H9 (cell line): ENCODE results near the gene NCBP3. TPM values are rescaled to one million over a fixed set of nuclear protein-coding genes. Genes with fewer than 3 reads are reported as not detected.
A peak's percentile ranks its signal among the peaks of the same experiment; 100 is the strongest.

Experiments
- DNase-seq: peaks from one replicate; pipeline ENCODE4 v3.0.0-alpha.2; 2017
- H2AFZ ChIP-seq: one replicate; pipeline ENCODE4 v1.6.1; 2013; ENCODE audit warnings: mild to moderate bottlenecking, low read length, control low read depth, moderate library complexity
- H2AK5ac ChIP-seq: 2 replicates; pipeline ENCODE4 v1.6.1; 2013; ENCODE audit warnings: low read length, control low read depth, mixed read lengths; ENCODE audit not compliant: insufficient read length
- H2BK120ac ChIP-seq: one replicate; pipeline ENCODE4 v1.6.1; 2013; ENCODE audit warnings: low read depth, mild to moderate bottlenecking, low read length, control low read depth, inconsistent platforms; ENCODE audit not compliant: poor library complexity, severe bottlenecking
- H2BK12ac ChIP-seq: 2 replicates; pipeline ENCODE4 v1.6.1; 2013; ENCODE audit warnings: low read length, control low read depth, mixed read lengths, low read depth; ENCODE audit not compliant: insufficient read length
- H2BK15ac ChIP-seq: 2 replicates; pipeline ENCODE4 v1.6.1; 2013; ENCODE audit warnings: low read depth, low read length, control low read depth
- H2BK20ac ChIP-seq: one replicate; pipeline ENCODE4 v1.6.1; 2013; ENCODE audit warnings: low read depth, mild to moderate bottlenecking, low read length, control low read depth, inconsistent platforms; ENCODE audit not compliant: poor library complexity, severe bottlenecking
- H2BK5ac ChIP-seq: 2 replicates; pipeline ENCODE4 v1.6.1; 2013; ENCODE audit warnings: low read length, control low read depth, mixed read lengths; ENCODE audit not compliant: insufficient read length
- H3K14ac ChIP-seq: 2 replicates; pipeline ENCODE4 v1.6.1; 2013; ENCODE audit warnings: low read length, control low read depth; ENCODE audit not compliant: insufficient read depth
- H3K18ac ChIP-seq: 2 replicates; pipeline ENCODE4 v1.6.1; 2013; ENCODE audit warnings: low read depth, mild to moderate bottlenecking, mixed read lengths, low read length, control low read depth; ENCODE audit not compliant: insufficient read length
- H3K23ac ChIP-seq: 2 replicates; pipeline ENCODE4 v1.6.1; 2013; ENCODE audit warnings: low read length, control low read depth, mixed read lengths, low read depth; ENCODE audit not compliant: insufficient read length
- H3K23me2 ChIP-seq: 2 replicates; pipeline ENCODE4 v1.6.1; 2013; ENCODE audit warnings: low read depth, mild to moderate bottlenecking, mixed read lengths, low read length, control low read depth; ENCODE audit not compliant: insufficient read length, poor library complexity, severe bottlenecking
- H3K27ac ChIP-seq: 2 replicates; pipeline ENCODE4 v1.5.1; 2013; ENCODE audit warnings: low read length, control low read depth, mixed read lengths, low read depth; ENCODE audit not compliant: insufficient read length
- H3K27me3 ChIP-seq: 2 replicates; pipeline ENCODE4 v1.6.1; 2013; ENCODE audit warnings: low read length, control low read depth, inconsistent platforms; ENCODE audit not compliant: insufficient read depth
- H3K4ac ChIP-seq: 2 replicates; pipeline ENCODE4 v1.6.1; 2013; ENCODE audit warnings: low read depth, mild to moderate bottlenecking, control low read depth, inconsistent platforms, low read length, moderate library complexity
- H3K4me1 ChIP-seq: 2 replicates; pipeline ENCODE4 v1.6.1; 2013; ENCODE audit warnings: low read length, control low read depth, inconsistent platforms; ENCODE audit not compliant: insufficient read depth
- H3K4me2 ChIP-seq: 2 replicates; pipeline ENCODE4 v1.6.1; 2013; ENCODE audit warnings: low read length, control low read depth, mixed read lengths; ENCODE audit not compliant: insufficient read length, insufficient read depth
- H3K56ac ChIP-seq: 2 replicates; pipeline ENCODE4 v1.6.1; 2013; ENCODE audit warnings: low read depth, mild to moderate bottlenecking, mixed read lengths, low read length, control low read depth; ENCODE audit not compliant: insufficient read length
- H3K79me1 ChIP-seq: 2 replicates; pipeline ENCODE4 v1.6.1; 2013; ENCODE audit warnings: low read depth, mild to moderate bottlenecking, moderate library complexity, low read length, control low read depth, inconsistent platforms; ENCODE audit not compliant: insufficient read depth, poor library complexity, severe bottlenecking
- H3K79me2 ChIP-seq: 2 replicates; pipeline ENCODE4 v1.6.1; 2013; ENCODE audit warnings: low read length, control low read depth, inconsistent platforms; ENCODE audit not compliant: insufficient read depth
- H3K9ac ChIP-seq: 2 replicates; pipeline ENCODE4 v1.6.1; 2013; ENCODE audit warnings: low read length, control low read depth, mixed read lengths; ENCODE audit not compliant: insufficient read length; ENCODE audit errors: extremely low read depth
- H3K9me3 ChIP-seq: one replicate; pipeline ENCODE4 v1.6.1; 2013; ENCODE audit warnings: low read depth, low read length, inconsistent platforms; ENCODE audit not compliant: control insufficient read depth
- H3T11ph ChIP-seq: one replicate; pipeline ENCODE4 v1.6.1; 2013; ENCODE audit warnings: mild to moderate bottlenecking, low read length, control low read depth, inconsistent platforms
- H4K20me1 ChIP-seq: one replicate; pipeline ENCODE4 v1.6.1; 2013; ENCODE audit not compliant: control insufficient read depth, insufficient read length, insufficient read depth
- H4K5ac ChIP-seq: 2 replicates; pipeline ENCODE4 v1.6.1; 2013; ENCODE audit warnings: low read depth, mild to moderate bottlenecking, mixed read lengths, low read length, control low read depth; ENCODE audit not compliant: insufficient read length
- H4K8ac ChIP-seq: replicated peaks from 2 replicates; pipeline ENCODE4 v1.6.1; 2013; ENCODE audit warnings: low read length, control low read depth, mixed read lengths, low read depth; ENCODE audit not compliant: insufficient read length
- H4K91ac ChIP-seq: 2 replicates; pipeline ENCODE4 v1.6.1; 2013; ENCODE audit warnings: low read depth, mild to moderate bottlenecking, moderate library complexity, mixed read lengths, low read length, control low read depth; ENCODE audit not compliant: insufficient read length
- H3K27ac Mint-ChIP-seq, 3 experiments: 2 replicates in 2 of 3; 3 replicates in 1 of 3; pipeline ENCODE4 v1.8.0; 2020 to 2021; ENCODE audit warnings: mixed read lengths in 3 of 3, mild to moderate bottlenecking in 1 of 3, moderate library complexity in 1 of 3
- H3K27me3 Mint-ChIP-seq: 2 replicates; pipeline ENCODE4 v1.8.0; 2021; ENCODE audit warnings: low read depth, mild to moderate bottlenecking, moderate library complexity, mixed read lengths
- H3K36me3 Mint-ChIP-seq, 3 experiments: 2 replicates in 2 of 3; 3 replicates in 1 of 3; pipeline ENCODE4 v1.8.0; 2020 to 2021; ENCODE audit warnings: low read depth in 3 of 3, mixed read lengths in 3 of 3; ENCODE audit not compliant: insufficient read depth in 1 of 3
- H3K4me1 Mint-ChIP-seq, 2 experiments: 2 replicates each; pipeline ENCODE4 v1.8.0; 2020; ENCODE audit warnings: mixed read lengths in 2 of 2
- H3K4me3 Mint-ChIP-seq, 2 experiments: 2 replicates in 1 of 2; 3 replicates in 1 of 2; pipeline ENCODE4 v1.8.0; 2020 to 2021; ENCODE audit warnings: mild to moderate bottlenecking in 2 of 2, mixed read lengths in 2 of 2, moderate library complexity in 1 of 2
- H3K9me3 Mint-ChIP-seq, 2 experiments: 2 replicates in 1 of 2; 3 replicates in 1 of 2; pipeline ENCODE4 v1.8.0; 2020; ENCODE audit warnings: mild to moderate bottlenecking in 2 of 2, mixed read lengths in 2 of 2, moderate library complexity in 1 of 2
- WGBS: extraction: QIAGEN DNeasy Blood & Tissue Kit; methylation state at CpG from one replicate; pipeline ENCODE4 v1.1.7; 2013; ENCODE audit warnings: missing lambda C conversion rate, low lambda C conversion rate, mixed read lengths; ENCODE audit not compliant: insufficient read length; ENCODE audit errors: extremely low coverage; 5-methylcytosine and 5-hydroxymethylcytosine counted together
- total RNA-seq: library from RNA; stranded (reverse); gene quantifications from 2 replicates; pipeline ENCODE4 v1.2.1, GENCODE V29; 2021
- TF ChIP-seq, protein P1 (sequence below): fragments of 200-600 bp; sonication (generic); conservative IDR thresholded peaks from 3 replicates; pipeline ENCODE4 v1.8.0; 2021; ENCODE audit warnings: antibody characterized with exemption, mild to moderate bottlenecking

Gene NCBP3
- total RNA-seq, 1 experiment from 2014 or later = 45.7 TPM

DNA sequence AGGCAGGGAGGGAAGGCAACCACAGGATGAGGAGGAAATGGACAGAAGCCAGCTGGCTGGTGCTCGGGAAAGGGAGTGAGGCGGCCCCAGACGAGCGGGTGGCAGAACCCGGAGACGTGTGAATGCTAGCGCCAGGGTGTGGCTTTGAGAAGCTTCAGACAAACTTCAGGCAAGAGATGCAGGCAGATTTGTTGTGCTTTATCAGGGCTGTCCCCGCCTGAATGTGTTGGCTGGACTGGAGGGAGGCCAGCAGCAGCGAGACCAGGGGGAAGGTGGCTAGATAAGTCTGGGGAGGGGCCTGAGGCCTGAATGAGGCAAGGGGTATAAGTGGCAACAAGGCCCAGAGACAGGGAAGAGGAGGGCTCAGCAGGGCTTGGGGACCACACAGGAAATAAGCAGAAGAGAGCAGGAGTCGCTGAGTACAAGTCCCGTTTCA lies 24.8 kb upstream of the NCBP3 start:
- H3K36me3 Mint-ChIP-seq = peaks cover 4 to 20% (median 20%) of the 10 kb centered on the region in 3 experiments; a peak in 6 of 7 replicates
- Histone ChIP-seq H4K8ac (no peak overlapping the region), H3K23me2 (no peaks in the 10 kb centered on the region), H3K4me1 (no peaks in the 10 kb centered on the region), H3K18ac (no peak overlapping the region), H3K9ac (no peak overlapping the region), H2AFZ (no peak overlapping the region), H2BK15ac (no peak overlapping the region), H3K23ac (no peak overlapping the region), H3K4me2 (no peak overlapping the region), H2BK5ac (no peak overlapping the region), H3K79me2 (no peaks in the 10 kb centered on the region), H3K4ac (no peak overlapping the region), H3T11ph (no peak overlapping the region), H2BK120ac (no peak overlapping the region), H3K14ac (no peak overlapping the region), H2AK5ac (no peak overlapping the region), H4K20me1 (no peaks in the 10 kb centered on the region), H4K5ac (no peak overlapping the region), H3K56ac (no peak overlapping the region), H2BK12ac (no peak overlapping the region), H3K9me3 (no peaks in the 10 kb centered on the region), H3K27ac (no peak overlapping the region), H2BK20ac (no peak overlapping the region), H3K79me1 (no peaks in the 10 kb centered on the region), H3K27me3 (no peaks in the 10 kb centered on the region), H4K91ac (no peak overlapping the region)
- peak overlapping the region in 2 of 3 experiments; percentile 72 to 81; a peak in 3 of 7 replicates for H3K27ac Mint-ChIP-seq
- no peak for DNase-seq
- H3K27me3 Mint-ChIP-seq = no peaks in the 10 kb centered on the region
- no peaks in the 10 kb centered on the region for H3K9me3 Mint-ChIP-seq
- TF ChIP-seq, protein P1, sequence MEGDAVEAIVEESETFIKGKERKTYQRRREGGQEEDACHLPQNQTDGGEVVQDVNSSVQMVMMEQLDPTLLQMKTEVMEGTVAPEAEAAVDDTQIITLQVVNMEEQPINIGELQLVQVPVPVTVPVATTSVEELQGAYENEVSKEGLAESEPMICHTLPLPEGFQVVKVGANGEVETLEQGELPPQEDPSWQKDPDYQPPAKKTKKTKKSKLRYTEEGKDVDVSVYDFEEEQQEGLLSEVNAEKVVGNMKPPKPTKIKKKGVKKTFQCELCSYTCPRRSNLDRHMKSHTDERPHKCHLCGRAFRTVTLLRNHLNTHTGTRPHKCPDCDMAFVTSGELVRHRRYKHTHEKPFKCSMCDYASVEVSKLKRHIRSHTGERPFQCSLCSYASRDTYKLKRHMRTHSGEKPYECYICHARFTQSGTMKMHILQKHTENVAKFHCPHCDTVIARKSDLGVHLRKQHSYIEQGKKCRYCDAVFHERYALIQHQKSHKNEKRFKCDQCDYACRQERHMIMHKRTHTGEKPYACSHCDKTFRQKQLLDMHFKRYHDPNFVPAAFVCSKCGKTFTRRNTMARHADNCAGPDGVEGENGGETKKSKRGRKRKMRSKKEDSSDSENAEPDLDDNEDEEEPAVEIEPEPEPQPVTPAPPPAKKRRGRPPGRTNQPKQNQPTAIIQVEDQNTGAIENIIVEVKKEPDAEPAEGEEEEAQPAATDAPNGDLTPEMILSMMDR = no peak
- H3K4me1 Mint-ChIP-seq = peaks cover 2% of the 10 kb centered on the region in 2 experiments; a peak in 2 of 4 replicates
- no CpG with 5 or more reads among the region's 11 CpGs for WGBS
- no peak overlapping the region for H3K4me3 Mint-ChIP-seq
